ENCODE measurements around the gene CAPS2. TPM values are rescaled to one million over a fixed set of nuclear protein-coding genes. Genes with fewer than 3 reads are reported as not detected.

Gene CAPS2
- total and polyA plus RNA-seq, 4 donors = 0.91 to 3.1 (median 1.4) TPM

GRCh38 chr12:75271576-75271975 is 58.5 kb downstream of the CAPS2 start:
- H3K36me3 ChIP-seq (ENCODE audit: control insufficient read depth in 4 of 4, insufficient read depth in 3 of 4, low read depth in 1 of 4, low read length in 3 of 4) = no peaks in the 10 kb centered on the region
- H3K27ac ChIP-seq (ENCODE audit: low read depth in 1 of 2, low read length in 2 of 2) = no peak overlapping the region
- no peaks in the 10 kb centered on the region for H3K27me3 ChIP-seq (ENCODE audit: control insufficient read depth in 4 of 4, insufficient read depth in 4 of 4, low read length in 3 of 4)
- no peaks in the 10 kb centered on the region for H3K9me3 ChIP-seq (ENCODE audit: control insufficient read depth in 4 of 4, low read length in 3 of 4)
- no peak for DNase-seq (ENCODE audit: low spot score)
- no peak for TF ChIP-seq JUND (IDR thresholded peaks at IDR 0.05)
- TF ChIP-seq NR2F2 (IDR thresholded peaks at IDR 0.05) = no peak
- TF ChIP-seq CTCF (IDR thresholded peaks at IDR 0.05; ENCODE audit: low read depth, low read length, missing input control) = no peak
- TF ChIP-seq HNF4G (IDR thresholded peaks at IDR 0.05) = no peak
- no peak for TF ChIP-seq EGR1 (IDR thresholded peaks at IDR 0.05; ENCODE audit: low read depth in 2 of 2)
- no peak overlapping the region for H3K4me3 ChIP-seq (ENCODE audit: low read depth in 1 of 3, low read length in 3 of 3)
- WGBS = 78% methylated on average over 5 of the region's 5 CpGs
- no peaks in the 10 kb centered on the region for H3K4me1 ChIP-seq (ENCODE audit: control insufficient read depth in 4 of 4, insufficient read depth in 4 of 4, low read length in 3 of 4)
- H3K9ac ChIP-seq (ENCODE audit: low read depth in 1 of 2, low read length in 2 of 2) = no peak overlapping the region

- WGBS = 82% methylated on average over 4 of the region's 4 CpGs
- no peaks in the 10 kb centered on the region for H3K36me3 ChIP-seq (ENCODE audit: control insufficient read depth in 4 of 4, insufficient read depth in 3 of 4, low read depth in 1 of 4, low read length in 3 of 4)
- TF ChIP-seq ZBTB33 (IDR thresholded peaks at IDR 0.05) = no peak
- no peak for TF ChIP-seq JUND (IDR thresholded peaks at IDR 0.05)
- no peak for TF ChIP-seq ATF3 (IDR thresholded peaks at IDR 0.05)
- no peak for TF ChIP-seq YY1 (IDR thresholded peaks at IDR 0.05)
- TF ChIP-seq HNF4G (IDR thresholded peaks at IDR 0.05) = no peak
- no peak for TF ChIP-seq HNF4A (conservative IDR thresholded peaks at IDR 0.05)
- no peak for TF ChIP-seq RAD21 (IDR thresholded peaks at IDR 0.05)
- no peak for TF ChIP-seq EGR1 (IDR thresholded peaks at IDR 0.05; ENCODE audit: low read depth in 2 of 2)
- no peak for TF ChIP-seq CTCF (IDR thresholded peaks at IDR 0.05; ENCODE audit: low read depth, low read length, missing input control)
- no peak for TF ChIP-seq NR2F2 (IDR thresholded peaks at IDR 0.05)
- no peak for TF ChIP-seq TAF1 (conservative IDR thresholded peaks at IDR 0.05)
- TF ChIP-seq RXRA (IDR thresholded peaks at IDR 0.05) = no peak
- no peak for TF ChIP-seq FOXA2 (IDR thresholded peaks at IDR 0.05)
- no peak for TF ChIP-seq REST (IDR thresholded peaks at IDR 0.05)
- TF ChIP-seq GABPA (IDR thresholded peaks at IDR 0.05 in 1 of 2, conservative IDR thresholded peaks at IDR 0.05 in 1 of 2) = no peak
- TF ChIP-seq SP1 (IDR thresholded peaks at IDR 0.05) = no peak
- TF ChIP-seq MAX (IDR thresholded peaks at IDR 0.05) = no peak
- TF ChIP-seq FOXA1 (IDR thresholded peaks at IDR 0.05) = no peak
Observed at GRCh38 chr12:75270157-75270556, 60.0 kb downstream of the CAPS2 start.

More at GRCh38 chr12:75270157-75270556, 60.0 kb downstream of the CAPS2 start:
- Histone ChIP-seq H3K9me3 (ENCODE audit: control insufficient read depth in 4 of 4, low read length in 3 of 4) (peaks cover 0 to 6% (median 0%) of the 10 kb centered on the region in 4 donors), H3K27me3 (ENCODE audit: control insufficient read depth in 4 of 4, insufficient read depth in 4 of 4, low read length in 3 of 4) (no peaks in the 10 kb centered on the region), H3K4me3 (ENCODE audit: low read depth in 1 of 3, low read length in 3 of 3) (no peak overlapping the region), H3K4me1 (ENCODE audit: control insufficient read depth in 4 of 4, insufficient read depth in 4 of 4, low read length in 3 of 4) (no peaks in the 10 kb centered on the region), H3K27ac (ENCODE audit: low read depth in 1 of 2, low read length in 2 of 2) (no peak overlapping the region), H3K9ac (ENCODE audit: low read depth in 1 of 2, low read length in 2 of 2) (no peak overlapping the region)
- DNase-seq (ENCODE audit: low spot score) = no peak
